ENCODE data around the gene KDR. TPM values are rescaled to one million over a fixed set of nuclear protein-coding genes. Genes with fewer than 3 reads are reported as not detected.

KDR gene
- total and polyA plus RNA-seq, 3 donors from 2014 or later, result 6.8 to 8.3 (median 7.9) TPM

DNA sequence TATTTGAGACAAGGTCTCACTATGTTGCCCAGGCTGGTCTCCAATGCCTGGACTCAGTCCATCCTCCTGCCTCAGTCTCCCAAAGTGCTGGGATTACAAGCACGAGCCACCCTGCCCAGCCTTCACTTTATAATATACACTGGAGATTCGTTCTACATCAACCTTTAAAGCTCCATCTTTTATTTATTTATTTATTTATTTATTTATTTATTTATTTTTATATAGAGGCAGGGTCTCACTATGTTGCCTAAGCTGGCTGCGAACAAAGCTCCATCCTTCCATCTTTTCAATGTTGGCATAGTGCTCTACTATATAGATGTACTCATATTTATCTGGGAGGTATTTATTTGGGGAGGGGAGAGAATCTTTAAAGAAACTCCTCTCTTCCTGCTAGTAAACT lies 1.7 kb upstream of the KDR start:
- Histone ChIP-seq H3K4me1 (no peaks in the 10 kb centered on the region), H3K9me3 (no peaks in the 10 kb centered on the region), H3K4me3 (no peak overlapping the region), H3K27me3 (no peaks in the 10 kb centered on the region), H3K27ac (no peak overlapping the region), H3K36me3 (ENCODE audit: low read depth, missing control alignments) (no peaks in the 10 kb centered on the region)
- TF ChIP-seq POLR2A (IDR thresholded peaks at IDR 0.05) (no peak), CTCF (IDR thresholded peaks at IDR 0.05) (no peak)
- 87 to 90% methylated on average over 3 of the region's 3 CpGs for WGBS, 2 donors
- intact Hi-C loops (cut with DNase I; ENCODE audit: low total_unique reads), result no loop called here
- no peak for DNase-seq

DNA sequence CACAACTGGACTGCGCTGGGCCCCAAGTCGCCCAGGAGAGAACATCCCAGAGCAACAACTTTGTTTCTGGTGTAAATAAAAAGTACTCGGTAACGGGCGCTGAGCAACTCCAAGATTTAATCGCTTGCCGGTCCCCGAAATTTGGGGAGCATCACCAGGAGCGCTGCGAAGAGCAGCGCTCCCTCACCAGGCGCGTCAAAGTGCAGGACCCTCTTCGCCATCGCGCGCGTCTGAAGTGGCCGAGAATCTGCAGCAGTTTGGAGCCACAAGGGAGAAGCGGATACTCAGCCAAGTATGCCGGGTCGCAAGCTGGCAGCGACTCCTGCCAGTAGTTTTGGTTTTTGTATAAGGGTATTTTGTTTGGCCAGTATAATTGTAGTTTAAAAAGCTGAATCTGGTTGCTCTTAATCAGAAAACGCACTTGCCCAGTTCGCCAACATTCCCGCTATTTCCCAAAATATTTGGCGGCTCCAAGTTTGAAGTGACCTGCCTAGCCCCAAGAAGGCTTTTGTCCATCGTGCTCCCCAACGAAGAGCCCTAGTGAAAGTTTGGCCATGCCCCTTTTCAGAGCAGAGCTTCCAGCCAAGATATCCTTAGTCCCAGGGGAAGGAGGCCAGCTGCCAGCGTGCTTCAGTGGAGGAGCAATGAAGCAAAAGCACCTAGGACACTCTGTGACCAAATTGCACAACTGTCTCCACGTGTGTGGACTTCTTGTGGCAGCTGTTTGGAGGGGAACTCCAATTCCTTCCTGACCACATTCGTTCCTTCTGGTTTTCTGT lies 557 bp upstream of the KDR start:
- Histone ChIP-seq H3K27me3 (no peaks in the 10 kb centered on the region), H3K36me3 (ENCODE audit: low read depth, missing control alignments) (no peaks in the 10 kb centered on the region), H3K4me3 (peak overlapping the region; percentile 51 to 64), H3K27ac (no peak overlapping the region), H3K9me3 (no peaks in the 10 kb centered on the region), H3K4me1 (no peaks in the 10 kb centered on the region)
- no peak for DNase-seq
- intact Hi-C loops (cut with DNase I; ENCODE audit: low total_unique reads), result no loop called here
- 2 to 4% methylated on average over 21 to 32 of the region's 32 CpGs for WGBS, 2 donors
- TF ChIP-seq POLR2A (IDR thresholded peaks at IDR 0.05) (no peak), CTCF (IDR thresholded peaks at IDR 0.05) (no peak)

DNA sequence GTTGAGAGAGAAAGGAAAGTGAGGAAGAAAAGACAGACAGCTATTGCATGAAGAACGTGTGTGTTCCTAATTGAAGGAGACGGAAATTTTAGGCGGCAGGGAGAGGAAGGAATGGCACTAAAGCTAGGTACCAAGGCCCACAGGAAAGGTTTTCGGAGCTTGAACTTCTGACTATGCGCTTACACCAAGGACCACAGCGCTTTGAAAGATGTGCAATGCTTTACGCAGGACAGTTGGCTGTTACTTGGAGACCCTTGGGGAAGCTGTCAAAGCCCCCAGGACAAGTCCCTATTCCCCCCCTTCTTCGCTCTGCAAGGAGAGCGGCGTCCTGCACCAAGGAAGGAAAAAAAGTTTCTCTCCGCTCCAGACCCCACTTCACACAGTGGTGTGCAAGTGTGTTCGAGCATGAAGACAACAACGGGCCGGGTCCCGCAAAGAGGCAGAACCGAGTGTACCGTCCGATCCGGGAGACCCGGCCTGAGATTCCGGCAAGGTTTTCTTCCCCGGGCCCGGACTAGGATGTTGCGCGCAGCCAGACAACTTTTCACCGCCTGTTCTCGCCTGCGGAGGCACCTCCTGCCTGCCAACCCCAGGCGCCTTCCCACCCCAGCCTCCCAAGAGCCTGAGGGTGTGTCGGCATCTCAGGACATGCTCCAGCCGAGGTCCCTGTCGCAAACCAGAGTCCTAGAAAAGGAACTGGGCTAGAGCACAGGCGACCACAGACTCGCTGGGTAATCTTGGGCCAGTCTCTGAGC lies 896 bp downstream of the KDR start:
- Histone ChIP-seq H3K27me3 (no peaks in the 10 kb centered on the region), H3K4me1 (no peaks in the 10 kb centered on the region), H3K27ac (no peak overlapping the region), H3K4me3 (peak overlapping the region; percentile 51 to 64), H3K36me3 (ENCODE audit: low read depth, missing control alignments) (no peaks in the 10 kb centered on the region), H3K9me3 (no peaks in the 10 kb centered on the region)
- intact Hi-C loops (cut with DNase I; ENCODE audit: low total_unique reads), result no loop called here
- TF ChIP-seq POLR2A (IDR thresholded peaks at IDR 0.05) (no peak), CTCF (IDR thresholded peaks at IDR 0.05) (no peak)
- peak; percentile 16 for DNase-seq
- WGBS, 2 donors, result 14 to 19% methylated on average over 16 to 34 of the region's 34 CpGs

DNA sequence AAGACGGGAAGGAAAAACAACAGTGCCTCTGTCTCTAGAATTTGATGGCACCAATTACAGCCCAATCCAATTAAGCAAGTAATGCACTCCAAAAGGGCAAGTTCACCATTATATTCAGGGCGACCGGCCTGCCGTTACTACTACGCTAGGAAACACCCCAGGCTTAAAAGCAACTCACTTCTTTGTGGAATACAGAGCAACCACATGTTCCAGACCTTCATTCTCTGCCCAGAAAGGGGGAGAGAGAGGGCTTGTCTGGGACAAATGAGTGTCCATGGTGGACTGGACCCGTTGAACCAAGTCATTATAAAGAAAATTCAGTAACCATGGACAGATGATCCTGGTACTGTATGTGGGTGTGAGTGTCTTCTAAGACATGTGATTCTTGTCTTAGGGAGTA lies 1.6 kb downstream of the KDR start:
- H3K4me3 ChIP-seq, result peak overlapping the region in 1 of 2 donors; percentile 64
- H3K27me3 ChIP-seq, result no peaks in the 10 kb centered on the region
- DNase-seq, result no peak
- H3K9me3 ChIP-seq, result no peaks in the 10 kb centered on the region
- intact Hi-C loops (cut with DNase I; ENCODE audit: low total_unique reads), result no loop called here
- H3K4me1 ChIP-seq, result no peaks in the 10 kb centered on the region
- H3K36me3 ChIP-seq (ENCODE audit: low read depth, missing control alignments), result no peaks in the 10 kb centered on the region
- TF ChIP-seq POLR2A (IDR thresholded peaks at IDR 0.05) (no peak), CTCF (IDR thresholded peaks at IDR 0.05) (no peak)
- 54% methylated on average over 6 of the region's 6 CpGs for WGBS, 2 donors
- no peak overlapping the region for H3K27ac ChIP-seq
